ENCODE data around the gene RIPOR3.
A peak's percentile ranks its signal among the peaks of the same experiment; 100 is the strongest.
"Not testable (repeated sequence)": the region's sequence is repeated elsewhere in the genome, so short reads cannot be mapped to it uniquely, and the experiment has no call there.

The RIPOR3 gene

GRCh38 chr20:50585214-50585613 lies 106.1 kb downstream of the RIPOR3 start:
- no peak for DNase-seq

DNA sequence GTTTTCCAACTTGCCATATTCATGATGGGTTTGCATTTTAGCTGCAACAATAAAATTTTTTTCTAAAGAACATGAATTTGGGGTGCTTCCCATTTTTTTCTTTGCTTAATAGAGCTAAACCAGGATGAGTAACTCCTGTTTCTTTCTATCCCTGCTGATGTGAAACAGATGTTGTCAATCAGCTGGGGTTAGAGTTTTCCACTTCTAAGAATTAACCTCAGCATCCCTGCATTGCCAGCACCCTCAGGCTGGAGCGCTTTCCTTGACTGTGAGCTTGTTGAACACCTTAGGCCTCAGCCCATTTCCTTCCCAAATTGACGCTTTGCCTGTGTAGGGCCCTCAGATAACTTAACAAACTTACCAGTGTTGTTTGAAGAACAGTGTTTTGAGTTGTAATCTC lies 106.7 kb downstream of the RIPOR3 start:
- DNase-seq: no peak

GRCh38 chr20:50583442-50584150 lies 107.7 kb downstream of the RIPOR3 start:
- DNase-seq: no peak

DNA sequence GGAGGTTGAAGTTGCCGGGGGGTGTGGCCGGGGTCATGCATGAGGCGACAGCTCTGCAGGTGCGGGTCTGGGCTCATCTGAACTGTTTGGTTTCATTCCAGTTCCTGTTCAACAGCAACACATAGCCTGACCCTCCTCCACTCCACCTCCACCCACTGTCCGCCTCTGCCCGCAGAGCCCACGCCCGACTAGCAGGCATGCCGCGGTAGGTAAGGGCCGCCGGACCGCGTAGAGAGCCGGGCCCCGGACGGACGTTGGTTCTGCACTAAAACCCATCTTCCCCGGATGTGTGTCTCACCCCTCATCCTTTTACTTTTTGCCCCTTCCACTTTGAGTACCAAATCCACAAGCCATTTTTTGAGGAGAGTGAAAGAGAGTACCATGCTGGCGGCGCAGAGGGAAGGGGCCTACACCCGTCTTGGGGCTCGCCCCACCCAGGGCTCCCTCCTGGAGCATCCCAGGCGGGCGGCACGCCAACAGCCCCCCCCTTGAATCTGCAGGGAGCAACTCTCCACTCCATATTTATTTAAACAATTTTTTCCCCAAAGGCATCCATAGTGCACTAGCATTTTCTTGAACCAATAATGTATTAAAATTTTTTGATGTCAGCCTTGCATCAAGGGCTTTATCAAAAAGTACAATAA lies 108.6 kb downstream of the RIPOR3 start:
- DNase-seq: peak in 1 of 2 donors; percentile 6

GRCh38 chr20:50582092-50582491 lies 109.2 kb downstream of the RIPOR3 start:
- DNase-seq: no peak

DNA sequence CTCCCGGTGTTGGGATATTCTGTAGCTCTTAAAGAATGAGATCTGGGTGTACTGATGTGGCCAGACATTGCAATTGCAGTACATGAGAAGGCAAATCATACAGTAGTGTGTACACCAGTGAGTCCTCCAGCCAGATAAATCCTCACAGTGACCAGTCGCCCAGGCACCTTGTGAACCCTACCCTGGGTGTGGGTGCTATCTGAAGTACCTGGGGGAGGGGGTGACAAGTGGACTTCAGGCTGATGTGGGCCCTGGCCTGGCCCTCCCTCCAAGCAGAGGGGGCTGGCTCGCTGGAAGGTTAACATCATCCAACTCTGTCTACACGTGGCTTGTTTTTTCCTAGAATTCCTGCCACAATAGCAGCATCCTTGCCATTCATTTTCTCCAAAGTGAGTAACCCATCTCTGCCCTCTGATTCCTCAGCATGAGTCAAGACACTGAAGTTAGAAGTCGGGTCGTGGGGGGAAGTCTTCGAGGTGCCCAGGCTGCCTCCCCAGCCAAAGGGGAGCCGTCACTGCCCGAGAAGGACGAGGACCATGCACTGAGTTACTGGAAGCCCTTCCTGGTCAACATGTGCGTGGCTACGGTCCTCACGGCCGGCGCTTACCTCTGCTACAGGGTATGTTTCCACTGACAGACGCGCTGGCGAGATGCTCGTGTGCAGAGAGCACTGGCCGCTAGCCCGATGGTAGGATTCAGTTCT lies 110.3 kb downstream of the RIPOR3 start:
- DNase-seq: no peak

DNA sequence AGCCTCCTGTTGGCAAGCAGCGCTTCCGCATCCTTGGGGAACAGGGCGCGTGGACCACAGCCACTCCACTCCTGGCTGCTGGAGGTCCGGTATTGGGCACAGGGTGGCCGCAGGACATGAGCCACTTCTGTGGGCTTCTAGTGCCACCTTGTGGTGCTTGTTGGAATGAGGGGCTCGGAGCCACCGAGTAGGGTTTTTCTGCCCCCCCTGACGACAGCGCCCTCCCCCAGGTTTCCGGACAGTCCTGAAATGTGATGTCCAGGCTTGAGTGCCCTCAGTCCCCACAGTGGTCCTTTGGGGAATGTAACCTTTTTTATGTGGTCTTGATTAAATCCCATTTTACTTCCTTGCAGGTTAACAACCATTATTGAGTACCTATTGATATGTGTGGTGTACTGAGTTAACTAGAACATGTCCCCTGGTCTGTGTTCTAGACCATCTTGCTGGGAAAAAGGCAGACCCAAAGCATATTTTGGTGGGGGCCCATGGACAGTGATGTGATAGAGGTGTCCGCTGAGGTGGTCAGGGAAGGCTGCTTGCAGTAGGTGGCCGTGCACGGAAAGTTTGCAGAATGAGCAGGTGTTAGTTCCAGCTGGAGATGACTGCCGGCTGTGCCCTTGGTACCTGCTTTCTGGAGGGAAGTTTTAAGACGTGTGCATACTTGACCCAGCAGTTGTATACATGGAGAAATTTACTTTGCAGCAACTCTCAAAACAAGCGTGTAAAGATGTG lies 111.2 kb downstream of the RIPOR3 start:
- peak; percentile 43 to 57 for DNase-seq

- DNase-seq: no peak
Measured at GRCh38 chr20:50579511-50579910, 111.8 kb downstream of the RIPOR3 start.

- DNase-seq: no peak
Measured at GRCh38 chr20:50578778-50579165, 112.6 kb downstream of the RIPOR3 start.

DNA sequence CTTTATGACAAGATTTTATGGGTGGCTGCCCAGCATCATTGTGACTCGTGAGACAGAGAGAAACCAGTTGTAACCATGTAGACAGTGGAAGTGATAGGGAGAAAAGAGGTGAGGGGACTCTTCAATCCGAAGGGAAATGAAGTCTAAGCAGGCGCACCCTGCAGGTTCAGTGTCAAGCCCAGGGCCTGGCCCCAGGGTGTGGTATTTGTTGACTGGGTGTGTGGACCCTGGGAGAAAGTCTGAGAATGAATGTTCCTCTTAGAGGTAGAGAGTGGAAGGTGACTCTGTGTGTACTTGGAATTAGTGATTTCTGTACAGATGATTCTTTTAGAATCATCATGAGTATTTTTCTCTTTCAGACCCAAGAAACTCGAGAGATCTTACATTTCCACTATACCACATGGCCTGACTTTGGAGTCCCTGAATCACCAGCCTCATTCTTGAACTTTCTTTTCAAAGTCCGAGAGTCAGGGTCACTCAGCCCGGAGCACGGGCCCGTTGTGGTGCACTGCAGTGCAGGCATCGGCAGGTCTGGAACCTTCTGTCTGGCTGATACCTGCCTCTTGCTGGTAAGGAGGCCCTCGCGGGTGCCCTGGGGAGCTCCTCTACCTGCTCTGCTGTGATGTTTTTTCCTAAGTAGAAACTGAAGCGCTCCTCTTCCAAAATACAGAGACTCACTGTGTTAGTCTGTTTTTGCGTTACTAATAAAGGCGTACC lies 113.1 kb downstream of the RIPOR3 start:
- DNase-seq: no peak

DNA sequence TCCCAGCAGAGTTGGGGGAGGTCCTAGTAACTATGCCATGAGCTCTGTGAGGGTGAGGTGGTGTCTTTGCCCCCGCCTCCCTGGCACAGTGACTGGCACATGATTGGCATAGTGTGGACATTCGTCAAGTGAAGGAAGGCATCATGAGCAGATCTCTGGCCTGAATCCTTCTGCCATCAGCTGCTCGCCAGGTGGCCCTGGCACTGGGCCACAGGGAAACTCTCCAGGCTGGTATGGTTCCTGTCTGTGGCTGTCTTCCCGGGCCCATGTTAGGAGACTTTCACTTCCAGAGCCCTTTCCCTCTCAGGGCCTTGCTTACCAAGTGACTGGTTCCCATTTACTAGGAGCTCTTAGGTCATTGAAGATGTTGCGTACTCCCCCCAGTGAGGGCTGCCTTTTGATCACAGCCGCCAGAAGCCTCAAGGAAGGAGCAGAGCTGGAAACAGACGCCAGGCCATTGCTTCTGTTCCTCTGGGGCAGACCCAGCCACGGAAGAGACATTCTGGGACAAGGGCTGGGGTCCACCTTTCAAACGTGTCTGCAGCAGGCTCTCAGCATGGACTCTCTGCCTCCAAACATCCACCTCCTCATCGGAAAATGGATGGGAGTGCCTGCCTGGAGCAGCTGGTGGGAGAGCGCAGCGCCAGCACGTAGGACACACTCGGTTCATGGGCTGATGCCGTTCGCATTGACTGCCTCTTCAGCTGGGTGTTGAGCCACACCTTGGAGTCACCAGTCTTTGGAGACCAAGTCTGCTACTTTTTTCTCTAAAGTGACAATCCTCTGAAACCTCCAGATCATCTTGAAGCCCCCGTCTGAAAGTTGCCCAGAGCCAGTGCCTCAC lies 113.9 kb downstream of the RIPOR3 start:
- DNase-seq: no peak

GRCh38 chr20:50575865-50576720 lies 115.2 kb downstream of the RIPOR3 start:
- peak; percentile 71 for DNase-seq

- DNase-seq: no peak
Measured at GRCh38 chr20:50574586-50574985, 116.8 kb downstream of the RIPOR3 start.

DNA sequence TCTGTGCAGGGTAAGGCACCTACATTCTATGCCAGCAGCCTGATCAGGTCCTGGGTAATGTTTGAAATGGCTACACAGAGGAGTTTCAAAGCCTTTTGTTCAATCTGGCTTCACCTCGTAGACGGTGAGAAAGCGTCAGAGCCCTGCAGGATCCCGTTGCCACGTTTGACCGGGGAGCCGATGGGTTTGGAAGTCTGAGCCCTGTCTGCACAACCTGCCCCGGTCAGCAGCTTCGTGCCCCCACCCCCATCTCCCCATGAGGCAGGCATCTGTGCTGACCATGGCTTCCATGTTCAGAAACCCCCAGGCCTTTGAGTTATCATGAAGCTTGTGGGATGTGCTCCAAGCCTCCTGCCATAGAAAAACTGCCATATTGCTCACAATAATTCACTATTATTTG lies 117.2 kb downstream of the RIPOR3 start:
- no peak for DNase-seq

- no peak for DNase-seq
Measured at GRCh38 chr20:50572938-50573777, 118.2 kb downstream of the RIPOR3 start.

DNA sequence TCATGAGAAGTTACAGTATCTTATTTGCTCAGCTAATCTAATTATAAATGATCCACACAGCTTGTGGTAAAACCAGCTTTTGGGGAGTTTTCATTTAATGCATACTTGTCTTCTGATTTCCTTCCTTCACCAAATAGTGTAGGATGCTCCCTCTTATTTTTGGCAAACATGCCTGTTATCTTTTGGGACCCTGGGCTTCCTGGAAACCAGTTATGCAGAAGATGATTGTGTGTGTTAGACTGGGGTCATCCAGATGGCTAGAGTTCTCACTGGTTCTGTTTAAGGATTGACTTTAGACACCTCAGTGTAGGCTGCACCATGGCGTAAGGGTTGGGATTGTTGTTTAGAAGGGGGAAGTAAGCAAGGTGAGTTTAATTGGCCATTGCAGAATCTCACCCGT lies 119.9 kb downstream of the RIPOR3 start:
- DNase-seq: no peak

GRCh38 chr20:50569864-50570836 lies 121.2 kb downstream of the RIPOR3 start:
- peak; percentile 50 to 55 for DNase-seq

DNA sequence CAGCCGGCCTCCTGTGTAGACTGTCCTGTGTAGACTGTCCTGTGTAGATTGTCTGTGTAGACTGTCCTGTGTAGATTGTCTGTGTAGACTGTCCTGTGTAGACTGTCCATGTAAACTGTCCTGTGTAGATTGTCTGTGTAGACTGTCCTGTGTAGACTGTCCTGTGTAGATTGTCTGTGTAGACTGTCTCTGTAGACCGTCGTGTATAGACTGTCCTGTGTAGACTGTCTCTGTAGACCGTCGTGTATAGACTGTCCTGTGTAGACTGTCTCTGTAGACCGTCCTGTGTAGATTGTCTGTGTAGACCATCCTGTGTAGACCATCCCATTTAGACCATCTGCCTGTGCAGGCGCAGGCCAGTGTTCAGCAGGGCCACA lies 121.9 kb downstream of the RIPOR3 start:
- DNase-seq: not testable (repeated sequence)

DNA sequence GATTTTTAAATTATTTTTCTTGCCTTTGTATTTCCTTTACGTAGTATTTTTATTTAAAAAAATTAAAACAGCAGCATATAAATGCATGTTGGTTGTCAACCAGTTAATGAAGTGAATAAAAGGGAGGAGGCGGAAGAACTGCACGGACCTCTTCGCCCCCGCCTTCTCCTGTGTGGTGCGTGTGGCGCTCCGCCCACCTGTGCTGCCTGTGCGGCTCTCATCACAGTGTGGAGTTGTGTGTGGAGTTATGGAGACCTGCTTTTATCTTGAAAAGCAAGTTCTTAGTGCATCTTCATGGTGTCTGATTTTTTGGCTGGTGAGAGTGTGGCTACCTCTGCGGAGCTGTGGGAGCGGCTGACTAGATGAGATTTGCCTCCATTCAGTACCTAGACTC lies 122.8 kb downstream of the RIPOR3 start:
- DNase-seq: no peak

Data from CD4-positive, alpha-beta T cell treated with Interferon alpha-2 for 1 hour (primary cell).